Gastroesophageal sphincter (tissue), 3 donors: ENCODE data around the gene MCRIP2.

Experiments
- CTCF ChIP-seq, 4 experiments: fragments of 200-600 bp in 2 of 4; fragments of 450-650 bp in 2 of 4; sonication (generic) in 1 of 4; IDR thresholded peaks; one replicate each; pipeline ENCODE4 v1.5.1; 2017 to 2019; ENCODE audit warnings: antibody characterized with exemption in 4 of 4, mild to moderate bottlenecking in 2 of 4, moderate library complexity in 2 of 4
- EP300 ChIP-seq: sonication (generic); formaldehyde crosslinking; IDR thresholded peaks from one replicate; pipeline ENCODE4 v1.6.1; 2017; ENCODE audit warnings: antibody characterized with exemption, mild to moderate bottlenecking
- POLR2A ChIP-seq, 2 donors: fragments of 450-650 bp; IDR thresholded peaks; one replicate each; pipeline ENCODE4 v1.6.1; 2017; ENCODE audit warnings: antibody characterized with exemption in 2 of 2, mild to moderate bottlenecking in 2 of 2, moderate library complexity in 1 of 2

GRCh38 chr16:675884-676564 lies 34.4 kb downstream of the MCRIP2 start:
- TF ChIP-seq CTCF (IDR thresholded peaks at IDR 0.05) (no peak), POLR2A (IDR thresholded peaks at IDR 0.05) (no peak), EP300 (no peak)
